SK-N-SH (cell line): ENCODE measurements around the gene OR10C1. TPM values are rescaled to one million over a fixed set of nuclear protein-coding genes. Genes with fewer than 3 reads are reported as not detected.

Experiments used
- CTCF ChIA-PET: fragments of 300-600, 350-600 bp; formaldehyde crosslinking; extraction: SDS; loops from one replicate; lab custom pipeline; 2021; lab: Yijun Ruan, JAX
- POLR2A ChIA-PET: fragments of 350-600 bp; sonication (Branson Sonifier 250); formaldehyde crosslinking; extraction: SDS; loops from one replicate; lab custom pipeline; 2020; ENCODE audit warnings: antibody characterized with exemption, inconsistent platforms; lab: Yijun Ruan, JAX
- DNase-seq: peaks from one replicate; pipeline ENCODE4 v3.0.0; 2012
- H2AFZ ChIP-seq: fragments of 200-600 bp; sonication (generic); 2 replicates; pipeline ENCODE4 v1.8.1; 2016; ENCODE audit warnings: antibody characterized with exemption, mild to moderate bottlenecking, low read depth
- H3F3A ChIP-seq: fragments of 200-600 bp; sonication (generic); replicated peaks from 2 replicates; pipeline ENCODE3; 2016; ENCODE audit warnings: antibody characterized with exemption, mild to moderate bottlenecking; ENCODE audit not compliant: insufficient read depth
- H3K27ac ChIP-seq, 2 experiments: fragments of 200-500 bp in 1 of 2; fragments of 200-600 bp in 1 of 2; sonication (Bioruptor generic) in 1 of 2; sonication (generic), shearing (Covaris generic) in 1 of 2; 2 replicates each; pipeline versions ENCODE4 v1.5.1 to v1.6.1; 2014 to 2016; ENCODE audit warnings: low read depth in 2 of 2, inconsistent platforms in 1 of 2, low read length in 1 of 2, mild to moderate bottlenecking in 1 of 2, mixed read lengths in 1 of 2
- H3K27me3 ChIP-seq: fragments of 200-600 bp; sonication (generic), shearing (Covaris generic); 2 replicates; pipeline ENCODE4 v1.6.1; 2016; ENCODE audit warnings: mixed run types; ENCODE audit not compliant: insufficient read depth
- H3K36me3 ChIP-seq, 2 experiments: fragments of 200-500 bp in 1 of 2; fragments of 200-600 bp in 1 of 2; sonication (Bioruptor generic) in 1 of 2; sonication (generic) in 1 of 2; replicated peaks in 1 of 2; 2 replicates each; pipeline versions ENCODE3 to v1.5.1; 2014 to 2016; ENCODE audit warnings: low read length in 1 of 2, mild to moderate bottlenecking in 1 of 2; ENCODE audit not compliant: insufficient read depth in 2 of 2, control insufficient read depth in 1 of 2
- H3K4me1 ChIP-seq, 2 experiments: fragments of 200-500 bp in 1 of 2; fragments of 200-600 bp in 1 of 2; sonication (Bioruptor generic) in 1 of 2; sonication (generic), shearing (Covaris generic) in 1 of 2; 2 replicates each; pipeline versions ENCODE4 v1.5.1 to v1.6.1; 2014 to 2016; ENCODE audit warnings: low read depth in 1 of 2, low read length in 1 of 2, mixed run types in 1 of 2; ENCODE audit not compliant: insufficient read depth in 2 of 2, control insufficient read depth in 1 of 2
- H3K4me2 ChIP-seq: fragments of 200-600 bp; sonication (generic), shearing (Covaris generic); 2 replicates; pipeline ENCODE4 v1.6.1; 2017; ENCODE audit warnings: mixed run types
- H3K4me3 ChIP-seq, 2 experiments: fragments of 200-500 bp in 1 of 2; fragments of 200-600 bp in 1 of 2; sonication (Bioruptor generic) in 1 of 2; sonication (generic), shearing (Covaris generic) in 1 of 2; 2 replicates each; pipeline versions ENCODE4 v1.5.1 to v1.8.1; 2014 to 2016; ENCODE audit warnings: low read depth in 2 of 2, inconsistent platforms in 1 of 2, low read length in 1 of 2, mild to moderate bottlenecking in 1 of 2, mixed read lengths in 1 of 2, moderate library complexity in 1 of 2
- H3K79me2 ChIP-seq: fragments of 200-600 bp; sonication (generic); 2 replicates; pipeline ENCODE4 v1.8.1; 2017; ENCODE audit warnings: mild to moderate bottlenecking; ENCODE audit not compliant: insufficient read depth
- H3K9ac ChIP-seq: fragments of 200-600 bp; sonication (generic); 2 replicates; pipeline ENCODE4 v1.6.1; 2017; ENCODE audit warnings: mixed run types
- H3K9me2 ChIP-seq: fragments of 200-600 bp; sonication (generic); 2 replicates; pipeline ENCODE4 v1.6.1; 2017; ENCODE audit warnings: mixed run types
- H3K9me3 ChIP-seq: fragments of 200-600 bp; sonication (generic); 2 replicates; pipeline ENCODE4 v1.6.1; 2017; ENCODE audit warnings: mixed run types, mild to moderate bottlenecking, moderate library complexity
- H4K20me1 ChIP-seq: fragments of 200-600 bp; sonication (generic); 2 replicates; pipeline ENCODE4 v1.6.1; 2017; ENCODE audit warnings: mild to moderate bottlenecking, mixed run types; ENCODE audit not compliant: insufficient read depth
- ELF1 ChIP-seq: IDR thresholded peaks from 2 replicates; pipeline ENCODE4 v1.4.0; 2012
- EP300 ChIP-seq, 2 experiments: IDR thresholded peaks; 2 replicates each; pipeline versions ENCODE4 v1.4.0 to v1.6.1; 2012; ENCODE audit warnings: borderline replicate concordance in 1 of 2, low read depth in 1 of 2, low read length in 1 of 2
- FOSL2 ChIP-seq: IDR thresholded peaks from 2 replicates; pipeline ENCODE4 v1.4.0; 2012; ENCODE audit warnings: low read depth, mild to moderate bottlenecking, moderate library complexity, borderline replicate concordance
- FOXM1 ChIP-seq: IDR thresholded peaks from 2 replicates; pipeline ENCODE4 v1.4.0; 2012; ENCODE audit warnings: low read depth, mild to moderate bottlenecking
- GABPA ChIP-seq: IDR thresholded peaks from 2 replicates; pipeline ENCODE4 v1.4.0; 2012; ENCODE audit warnings: low read depth, mild to moderate bottlenecking
- GATA2 ChIP-seq: sonication (generic); formaldehyde crosslinking; IDR thresholded peaks from 2 replicates; pipeline ENCODE4 v1.5.0; 2020; ENCODE audit warnings: mild to moderate bottlenecking, missing genetic modification reagents
- MXI1 ChIP-seq: IDR thresholded peaks from 2 replicates; pipeline ENCODE4 v1.6.1; 2012; ENCODE audit warnings: mild to moderate bottlenecking, low read depth, low read length, improper control_type of control experiment
- PBX3 ChIP-seq: IDR thresholded peaks from 2 replicates; pipeline ENCODE4; 2012
- POLR2AphosphoS5 ChIP-seq: IDR thresholded peaks from 2 replicates; pipeline ENCODE4 v1.6.1; 2012; ENCODE audit warnings: low read depth, low read length
- RAD21 ChIP-seq: IDR thresholded peaks from 2 replicates; pipeline ENCODE4 v1.6.1; 2012; ENCODE audit warnings: mild to moderate bottlenecking, low read length
- RFX5 ChIP-seq: IDR thresholded peaks from 2 replicates; pipeline ENCODE4 v1.6.1; 2012; ENCODE audit warnings: mild to moderate bottlenecking, improper control_type of control experiment, low read length
- RXRA ChIP-seq: IDR thresholded peaks from 2 replicates; pipeline ENCODE4 v1.4.0; 2012; ENCODE audit warnings: low read depth, mild to moderate bottlenecking, borderline replicate concordance
- SMC3 ChIP-seq: IDR thresholded peaks from 2 replicates; pipeline ENCODE4 v1.6.1; 2012; ENCODE audit warnings: low read depth, low read length, improper control_type of control experiment
- TAF1 ChIP-seq: IDR thresholded peaks from 2 replicates; pipeline ENCODE4 v1.6.1; 2012; ENCODE audit warnings: low read depth, mild to moderate bottlenecking, low read length, moderate library complexity, borderline replicate concordance
- TCF12 ChIP-seq: IDR thresholded peaks from 2 replicates; pipeline ENCODE4 v1.4.0; 2012
- USF2 ChIP-seq: fragments of 150-350 bp; IDR thresholded peaks from 2 replicates; pipeline ENCODE4 v1.6.1; 2017; ENCODE audit warnings: antibody characterized with exemption, low read length, low read depth, borderline replicate concordance
- ZBTB33 ChIP-seq: IDR thresholded peaks from 2 replicates; pipeline ENCODE4 v1.4.0; 2012; ENCODE audit warnings: low read depth, borderline replicate concordance
- WGBS: methylation state at CpG from one replicate; pipeline ENCODE4 v1.1.6; 2017; ENCODE audit warnings: low lambda C conversion rate; 5-methylcytosine and 5-hydroxymethylcytosine counted together
- polyA plus RNA-seq, 3 experiments: library from polyadenylated mRNA; depleted of rRNA; stranded (reverse); fragments of >200 nt; gene quantifications; 2 replicates each; pipeline ENCODE4 v1.2.3, GENCODE V29; 2012
- TF ChIP-seq, protein P1 (sequence below): IDR thresholded peaks from 2 replicates; pipeline ENCODE4 v1.6.1; 2012; ENCODE audit warnings: mild to moderate bottlenecking, low read depth, low read length, moderate library complexity

The OR10C1 gene
- polyA plus RNA-seq, 1 of the 3 experiments (the other 2 are of a cell fraction), result not detected

GRCh38 chr6:29465279-29465678 lies 26.2 kb downstream of the OR10C1 start:
- H3K27ac ChIP-seq, result peak overlapping the region in 1 of 2 experiments; percentile 48; a peak in 1 of 4 replicates
- no peak for TF ChIP-seq RFX5
- no peak for TF ChIP-seq GABPA
- no peak for TF ChIP-seq POLR2AphosphoS5
- no peak for TF ChIP-seq EP300 (IDR thresholded peaks at IDR 0.05; ENCODE audit: borderline replicate concordance in 1 of 2, low read depth in 1 of 2, low read length in 1 of 2)
- TF ChIP-seq TAF1, result no peak
- TF ChIP-seq, protein P1, sequence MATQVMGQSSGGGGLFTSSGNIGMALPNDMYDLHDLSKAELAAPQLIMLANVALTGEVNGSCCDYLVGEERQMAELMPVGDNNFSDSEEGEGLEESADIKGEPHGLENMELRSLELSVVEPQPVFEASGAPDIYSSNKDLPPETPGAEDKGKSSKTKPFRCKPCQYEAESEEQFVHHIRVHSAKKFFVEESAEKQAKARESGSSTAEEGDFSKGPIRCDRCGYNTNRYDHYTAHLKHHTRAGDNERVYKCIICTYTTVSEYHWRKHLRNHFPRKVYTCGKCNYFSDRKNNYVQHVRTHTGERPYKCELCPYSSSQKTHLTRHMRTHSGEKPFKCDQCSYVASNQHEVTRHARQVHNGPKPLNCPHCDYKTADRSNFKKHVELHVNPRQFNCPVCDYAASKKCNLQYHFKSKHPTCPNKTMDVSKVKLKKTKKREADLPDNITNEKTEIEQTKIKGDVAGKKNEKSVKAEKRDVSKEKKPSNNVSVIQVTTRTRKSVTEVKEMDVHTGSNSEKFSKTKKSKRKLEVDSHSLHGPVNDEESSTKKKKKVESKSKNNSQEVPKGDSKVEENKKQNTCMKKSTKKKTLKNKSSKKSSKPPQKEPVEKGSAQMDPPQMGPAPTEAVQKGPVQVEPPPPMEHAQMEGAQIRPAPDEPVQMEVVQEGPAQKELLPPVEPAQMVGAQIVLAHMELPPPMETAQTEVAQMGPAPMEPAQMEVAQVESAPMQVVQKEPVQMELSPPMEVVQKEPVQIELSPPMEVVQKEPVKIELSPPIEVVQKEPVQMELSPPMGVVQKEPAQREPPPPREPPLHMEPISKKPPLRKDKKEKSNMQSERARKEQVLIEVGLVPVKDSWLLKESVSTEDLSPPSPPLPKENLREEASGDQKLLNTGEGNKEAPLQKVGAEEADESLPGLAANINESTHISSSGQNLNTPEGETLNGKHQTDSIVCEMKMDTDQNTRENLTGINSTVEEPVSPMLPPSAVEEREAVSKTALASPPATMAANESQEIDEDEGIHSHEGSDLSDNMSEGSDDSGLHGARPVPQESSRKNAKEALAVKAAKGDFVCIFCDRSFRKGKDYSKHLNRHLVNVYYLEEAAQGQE, result no peak
- TF ChIP-seq, all 33 proteins: peak for 0
- Histone ChIP-seq H3K27me3 (peaks cover 8% of the 10 kb centered on the region; the same call in 1 of the 2 replicates), H3K4me3 (no peak overlapping the region), H4K20me1 (no peaks in the 10 kb centered on the region), H3K79me2 (no peaks in the 10 kb centered on the region), H3K36me3 (no peaks in the 10 kb centered on the region), H3K4me1 (peaks cover 0 to 5% of the 10 kb centered on the region in 2 experiments; a peak in 1 of 4 replicates), H3K4me2 (peak overlapping the region; percentile 17; the same call in 1 of the 2 replicates), H3K9ac (no peak overlapping the region), H3K9me3 (no peaks in the 10 kb centered on the region), H3K9me2 (no peaks in the 10 kb centered on the region), H3F3A (peaks cover 4% of the 10 kb centered on the region), H2AFZ (no peak overlapping the region)
- CTCF ChIA-PET, result no interaction called here
- DNase-seq, result no peak
- WGBS, result 2% methylated on average over 2 of the region's 2 CpGs
- POLR2A ChIA-PET, result no interaction called here

DNA sequence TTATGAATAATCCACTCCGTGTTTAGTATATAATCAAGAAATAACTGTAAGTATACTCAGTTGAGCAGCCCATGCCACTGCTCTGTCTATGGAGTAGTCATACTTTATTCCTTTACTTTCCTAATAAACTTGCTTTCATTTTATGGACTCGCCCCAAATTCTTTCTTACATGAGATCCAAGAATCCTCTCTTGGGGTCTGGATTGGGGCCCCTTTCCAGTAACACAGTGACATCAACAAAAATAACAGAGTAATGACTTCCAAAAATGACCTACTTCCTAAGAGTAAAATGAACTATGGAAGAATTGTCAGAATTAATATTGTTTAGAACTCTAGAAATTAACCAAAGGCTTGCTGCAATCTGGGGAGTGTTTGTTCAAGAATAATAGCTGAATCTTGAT lies 26.7 kb downstream of the OR10C1 start:
- no peaks in the 10 kb centered on the region for H3K79me2 ChIP-seq
- WGBS, result 2% methylated on average over 2 of the region's 2 CpGs
- no peaks in the 10 kb centered on the region for H3K9me2 ChIP-seq
- H3K9me3 ChIP-seq, result no peaks in the 10 kb centered on the region
- peaks cover 8% of the 10 kb centered on the region; the same call in 1 of the 2 replicates for H3K27me3 ChIP-seq
- H4K20me1 ChIP-seq, result no peaks in the 10 kb centered on the region
- peak overlapping the region in 1 of 2 experiments; percentile 48; a peak in 1 of 4 replicates for H3K27ac ChIP-seq
- no peak overlapping the region for H3K9ac ChIP-seq
- no peak for TF ChIP-seq MXI1
- TF ChIP-seq RXRA, result no peak
- TF ChIP-seq PBX3, result no peak
- TF ChIP-seq TCF12, result no peak
- TF ChIP-seq RAD21, result no peak
- no peak for TF ChIP-seq RFX5
- TF ChIP-seq GABPA, result no peak
- TF ChIP-seq FOXM1, result no peak
- no peak for TF ChIP-seq ELF1
- no peak for TF ChIP-seq TAF1
- no peak for TF ChIP-seq FOSL2
- no peak for TF ChIP-seq GATA2 (CRISPR knock-in tag)
- TF ChIP-seq SMC3, result no peak
- TF ChIP-seq ZBTB33, result no peak
- no peak for TF ChIP-seq USF2
- TF ChIP-seq, all 33 proteins: peak for 0
- peak overlapping the region; percentile 17; the same call in 1 of the 2 replicates for H3K4me2 ChIP-seq
- peaks cover 4% of the 10 kb centered on the region for H3F3A ChIP-seq
- ChIA-PET POLR2A (no interaction called here), CTCF (no interaction called here)
- H2AFZ ChIP-seq, result no peak overlapping the region
- H3K4me1 ChIP-seq, result peaks cover 0 to 5% of the 10 kb centered on the region in 2 experiments; a peak in 1 of 4 replicates
- DNase-seq, result no peak
- no peaks in the 10 kb centered on the region for H3K36me3 ChIP-seq
- H3K4me3 ChIP-seq, result no peak overlapping the region
